HFF-Myc (cell line): Measurements from ENCODE around the gene KCNAB1.

Experiments used
- DNase-seq: peaks from one replicate; pipeline ENCODE4 v3.0.0-alpha.2; 2011; ENCODE audit warnings: low read depth; ENCODE audit errors: extremely low read depth
- H3K4me3 ChIP-seq: replicated peaks from 2 replicates; pipeline ENCODE4 v1.5.1; 2011; ENCODE audit warnings: low read depth, mild to moderate bottlenecking, control low read depth, low read length
- CTCF ChIP-seq: IDR thresholded peaks from 2 replicates; pipeline ENCODE4 v1.5.1; 2012; ENCODE audit warnings: mild to moderate bottlenecking, low read depth, low read length, control low read depth; ENCODE audit errors: missing control alignments

KCNAB1 gene

GRCh38 chr3:156285626-156286025, 165.2 kb downstream of the KCNAB1 start:
- DNase-seq = no peak
- no peak for TF ChIP-seq CTCF

GRCh38 chr3:156290924-156291271, 170.5 kb downstream of the KCNAB1 start:
- H3K4me3 ChIP-seq = peak overlapping the region; percentile 37
- TF ChIP-seq CTCF = no peak
- DNase-seq = no peak

More at GRCh38 chr3:156285626-156286025, 165.2 kb downstream of the KCNAB1 start:
- H3K4me3 ChIP-seq = no peak overlapping the region

- no peak for TF ChIP-seq CTCF
- DNase-seq = no peak
- H3K4me3 ChIP-seq = peak overlapping the region; percentile 37
These were observed 171.1 kb downstream of the KCNAB1 start for GRCh38 chr3:156291272-156292123.

- no peak for TF ChIP-seq CTCF
- DNase-seq = no peak
- H3K4me3 ChIP-seq = no peak overlapping the region
These were observed 173.2 kb downstream of the KCNAB1 start for GRCh38 chr3:156293566-156293965.

- H3K4me3 ChIP-seq = no peak overlapping the region
- no peak for DNase-seq
- no peak for TF ChIP-seq CTCF
These were observed 177.2 kb downstream of the KCNAB1 start for GRCh38 chr3:156297582-156297981.

GRCh38 chr3:156298014-156298413, 177.6 kb downstream of the KCNAB1 start:
- DNase-seq = no peak
- no peak overlapping the region for H3K4me3 ChIP-seq
- TF ChIP-seq CTCF = no peak
